ENCODE data around the gene TIGD1. TPM values are rescaled to one million over a fixed set of nuclear protein-coding genes. Genes with fewer than 3 reads are reported as not detected.

The TIGD1 gene
- total RNA-seq, 2 experiments from 2014 or later = 18.5 to 27.8 TPM

DNA sequence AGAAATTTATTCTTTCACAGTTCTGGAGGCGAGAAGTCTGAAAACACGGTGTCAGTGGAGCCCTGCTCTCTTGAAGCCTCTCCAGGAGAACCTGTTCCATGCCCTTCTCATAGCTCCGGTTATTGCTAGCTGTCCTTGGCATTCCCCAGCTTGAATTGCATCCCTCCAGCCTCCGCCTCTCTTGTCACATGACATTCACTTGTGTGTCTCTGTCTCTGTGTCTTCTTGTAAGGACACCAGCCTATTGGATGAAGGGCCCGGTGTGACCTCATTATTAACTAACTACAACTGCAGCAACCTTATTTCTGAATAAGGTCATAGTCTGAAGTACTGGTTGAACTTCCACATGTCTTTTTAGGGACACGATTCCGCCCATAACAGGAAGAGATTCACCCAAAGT, 34.7 kb downstream of the TIGD1 start:
- H3K9me3 ChIP-seq (ENCODE audit: low read length) = no peaks in the 10 kb centered on the region
- no peak for DNase-seq (ENCODE audit: low spot score)
- BruUV-seq (replicated peaks) = no TSS peak
- no peaks in the 10 kb centered on the region for H3K79me2 ChIP-seq (ENCODE audit: insufficient read depth, low read depth, low read length)
- TF ChIP-seq EZH2phosphoT487 (IDR thresholded peaks at IDR 0.05; ENCODE audit: borderline replicate concordance, low read depth, low read length) = no peak
- TF ChIP-seq, protein P1, sequence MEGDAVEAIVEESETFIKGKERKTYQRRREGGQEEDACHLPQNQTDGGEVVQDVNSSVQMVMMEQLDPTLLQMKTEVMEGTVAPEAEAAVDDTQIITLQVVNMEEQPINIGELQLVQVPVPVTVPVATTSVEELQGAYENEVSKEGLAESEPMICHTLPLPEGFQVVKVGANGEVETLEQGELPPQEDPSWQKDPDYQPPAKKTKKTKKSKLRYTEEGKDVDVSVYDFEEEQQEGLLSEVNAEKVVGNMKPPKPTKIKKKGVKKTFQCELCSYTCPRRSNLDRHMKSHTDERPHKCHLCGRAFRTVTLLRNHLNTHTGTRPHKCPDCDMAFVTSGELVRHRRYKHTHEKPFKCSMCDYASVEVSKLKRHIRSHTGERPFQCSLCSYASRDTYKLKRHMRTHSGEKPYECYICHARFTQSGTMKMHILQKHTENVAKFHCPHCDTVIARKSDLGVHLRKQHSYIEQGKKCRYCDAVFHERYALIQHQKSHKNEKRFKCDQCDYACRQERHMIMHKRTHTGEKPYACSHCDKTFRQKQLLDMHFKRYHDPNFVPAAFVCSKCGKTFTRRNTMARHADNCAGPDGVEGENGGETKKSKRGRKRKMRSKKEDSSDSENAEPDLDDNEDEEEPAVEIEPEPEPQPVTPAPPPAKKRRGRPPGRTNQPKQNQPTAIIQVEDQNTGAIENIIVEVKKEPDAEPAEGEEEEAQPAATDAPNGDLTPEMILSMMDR (conservative IDR thresholded peaks at IDR 0.05; ENCODE audit: low read length) = no peak
- no peak overlapping the region for H3K4me3 ChIP-seq (ENCODE audit: low read depth, low read length, poor library complexity, severe bottlenecking)
- H3K4me2 ChIP-seq (ENCODE audit: low read length) = no peak overlapping the region
- H3K4me1 ChIP-seq (ENCODE audit: insufficient read depth, low read length, poor library complexity, severe bottlenecking) = no peaks in the 10 kb centered on the region
- intact Hi-C loops (cut with micrococcal nuclease; ENCODE audit: unreplicated experiment) = no loop called here
- POLR2A ChIA-PET = interaction anchor here (0.7 kb wide), 1 partner anchor 22 kb away, joined by 6 read pairs; no protein-coding TSS in a partner anchor
- H3K9me2 ChIP-seq (ENCODE audit: insufficient read depth, low read length) = no peaks in the 10 kb centered on the region
- CTCF ChIA-PET (ENCODE audit: unreplicated experiment) = interaction anchor here (0.9 kb wide), 1 partner anchor 72 kb away, joined by 3 read pairs; no protein-coding TSS in a partner anchor
- no peaks in the 10 kb centered on the region for H3K36me3 ChIP-seq (ENCODE audit: insufficient read depth, low read length)
- no peak overlapping the region for H2AFZ ChIP-seq (ENCODE audit: low read length)
- no peak overlapping the region for H3K27ac ChIP-seq (ENCODE audit: low read depth, low read length, poor library complexity, severe bottlenecking)
- no peaks in the 10 kb centered on the region for H4K20me1 ChIP-seq (ENCODE audit: insufficient read depth, low read length)

DNA sequence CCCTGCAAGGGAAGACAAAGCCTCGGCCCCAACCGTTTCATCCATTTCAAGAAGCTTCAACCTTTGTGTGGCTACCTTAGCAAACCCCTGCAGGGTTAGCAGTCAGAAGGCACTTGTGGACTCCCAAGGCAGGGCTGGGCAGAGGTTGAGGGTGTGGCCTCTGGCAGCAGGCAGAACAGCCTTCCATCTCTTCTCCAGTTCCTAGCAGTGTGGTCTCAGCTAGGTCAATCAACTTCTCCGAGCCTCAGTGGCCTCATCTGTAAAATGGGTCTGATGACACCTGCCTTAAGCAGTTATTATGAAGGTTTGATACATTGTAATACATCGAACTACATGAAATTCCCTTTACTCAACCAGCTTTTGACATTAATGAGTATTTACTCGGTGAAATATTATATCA, 37.0 kb downstream of the TIGD1 start:
- H2AFZ ChIP-seq (ENCODE audit: low read length) = no peak overlapping the region
- CTCF ChIA-PET (ENCODE audit: unreplicated experiment) = interaction anchor here (0.6 kb wide), 1 partner anchor 74 kb away, joined by 4 read pairs; no protein-coding TSS in a partner anchor

DNA sequence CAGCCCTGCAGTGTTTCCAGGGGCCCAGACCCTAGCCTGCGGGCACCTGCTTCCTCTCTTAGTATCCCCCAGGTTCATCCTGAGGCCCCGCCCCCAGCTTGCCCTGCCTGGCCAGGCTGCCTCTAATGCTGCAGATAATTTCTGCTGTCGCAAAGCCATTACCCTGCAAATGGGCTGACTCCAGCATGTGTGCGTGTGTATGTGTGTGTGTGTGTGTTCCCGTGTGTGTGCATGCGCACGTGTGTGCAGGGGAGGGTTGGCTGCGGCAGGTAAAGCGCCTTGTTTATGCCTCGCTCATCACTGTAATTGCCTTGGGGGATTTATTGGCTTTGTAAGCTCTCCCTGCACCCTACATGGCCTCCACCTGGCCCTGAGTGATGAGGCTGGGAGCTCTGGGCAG, 37.8 kb downstream of the TIGD1 start:
- Histone ChIP-seq H3K4me1 (ENCODE audit: insufficient read depth, low read length, poor library complexity, severe bottlenecking) (no peaks in the 10 kb centered on the region), H3K27ac (ENCODE audit: low read depth, low read length, poor library complexity, severe bottlenecking) (no peak overlapping the region), H4K20me1 (ENCODE audit: insufficient read depth, low read length) (no peaks in the 10 kb centered on the region), H3K9me3 (ENCODE audit: low read length) (no peaks in the 10 kb centered on the region), H2AFZ (ENCODE audit: low read length) (no peak overlapping the region), H3K36me3 (ENCODE audit: insufficient read depth, low read length) (no peaks in the 10 kb centered on the region), H3K9me2 (ENCODE audit: insufficient read depth, low read length) (no peaks in the 10 kb centered on the region), H3K4me3 (ENCODE audit: low read depth, low read length, poor library complexity, severe bottlenecking) (no peak overlapping the region), H3K4me2 (ENCODE audit: low read length) (no peak overlapping the region), H3K79me2 (ENCODE audit: insufficient read depth, low read depth, low read length) (no peaks in the 10 kb centered on the region)
- ChIA-PET CTCF (ENCODE audit: unreplicated experiment) (interaction anchor here (0.6 kb wide), 1 partner anchor 73 kb away, joined by 4 read pairs; no protein-coding TSS in a partner anchor), POLR2A (no interaction called here)
- BruUV-seq (replicated peaks) = no TSS peak
- DNase-seq (ENCODE audit: low spot score) = no peak
- intact Hi-C loops (cut with micrococcal nuclease; ENCODE audit: unreplicated experiment) = no loop called here
- TF ChIP-seq, protein P1 (conservative IDR thresholded peaks at IDR 0.05; ENCODE audit: low read length) = no peak
- no peak for TF ChIP-seq EZH2phosphoT487 (IDR thresholded peaks at IDR 0.05; ENCODE audit: borderline replicate concordance, low read depth, low read length)

More for the DNA sequence above, 37.0 kb downstream of the TIGD1 start:
- no TSS peak for BruUV-seq (replicated peaks)
- Histone ChIP-seq H3K9me2 (ENCODE audit: insufficient read depth, low read length) (no peaks in the 10 kb centered on the region), H3K4me2 (ENCODE audit: low read length) (no peak overlapping the region), H4K20me1 (ENCODE audit: insufficient read depth, low read length) (no peaks in the 10 kb centered on the region), H3K27ac (ENCODE audit: low read depth, low read length, poor library complexity, severe bottlenecking) (no peak overlapping the region), H3K9me3 (ENCODE audit: low read length) (no peaks in the 10 kb centered on the region), H3K4me1 (ENCODE audit: insufficient read depth, low read length, poor library complexity, severe bottlenecking) (no peaks in the 10 kb centered on the region), H3K4me3 (ENCODE audit: low read depth, low read length, poor library complexity, severe bottlenecking) (no peak overlapping the region), H3K36me3 (ENCODE audit: insufficient read depth, low read length) (no peaks in the 10 kb centered on the region), H3K79me2 (ENCODE audit: insufficient read depth, low read depth, low read length) (no peaks in the 10 kb centered on the region)
- TF ChIP-seq, protein P1 (conservative IDR thresholded peaks at IDR 0.05; ENCODE audit: low read length) = no peak
- TF ChIP-seq EZH2phosphoT487 (IDR thresholded peaks at IDR 0.05; ENCODE audit: borderline replicate concordance, low read depth, low read length) = no peak
- intact Hi-C loops (cut with micrococcal nuclease; ENCODE audit: unreplicated experiment) = no loop called here
- POLR2A ChIA-PET = interaction anchor here (0.5 kb wide), 1 partner anchor 87 kb away, joined by 4 read pairs; no protein-coding TSS in a partner anchor
- DNase-seq (ENCODE audit: low spot score) = no peak
